Endometrial microvascular endothelial cells (primary cell): ENCODE measurements around the gene KLB. TPM values are rescaled to one million over a fixed set of nuclear protein-coding genes. Genes with fewer than 3 reads are reported as not detected.
"Not testable (repeated sequence)": the region's sequence is repeated elsewhere in the genome, so short reads cannot be mapped to it uniquely, and the experiment has no call there.

Experiments used
- in situ Hi-C: cut with HindIII; loops from 2 replicates; pipeline ENCODE4 v1.10.0; 2017; ENCODE audit warnings: low sequenced_read_pairs, low pct_unique_long_range_greater_than_20kb; ENCODE audit errors: inconsistent ontology term
- total RNA-seq: library from RNA; depleted of rRNA; stranded (reverse); fragments of >200 nt; gene quantifications from one replicate; pipeline ENCODE4 v1.2.3, GENCODE V29; 2015; ENCODE audit errors: inconsistent ontology term

KLB gene
- not detected for total RNA-seq

DNA sequence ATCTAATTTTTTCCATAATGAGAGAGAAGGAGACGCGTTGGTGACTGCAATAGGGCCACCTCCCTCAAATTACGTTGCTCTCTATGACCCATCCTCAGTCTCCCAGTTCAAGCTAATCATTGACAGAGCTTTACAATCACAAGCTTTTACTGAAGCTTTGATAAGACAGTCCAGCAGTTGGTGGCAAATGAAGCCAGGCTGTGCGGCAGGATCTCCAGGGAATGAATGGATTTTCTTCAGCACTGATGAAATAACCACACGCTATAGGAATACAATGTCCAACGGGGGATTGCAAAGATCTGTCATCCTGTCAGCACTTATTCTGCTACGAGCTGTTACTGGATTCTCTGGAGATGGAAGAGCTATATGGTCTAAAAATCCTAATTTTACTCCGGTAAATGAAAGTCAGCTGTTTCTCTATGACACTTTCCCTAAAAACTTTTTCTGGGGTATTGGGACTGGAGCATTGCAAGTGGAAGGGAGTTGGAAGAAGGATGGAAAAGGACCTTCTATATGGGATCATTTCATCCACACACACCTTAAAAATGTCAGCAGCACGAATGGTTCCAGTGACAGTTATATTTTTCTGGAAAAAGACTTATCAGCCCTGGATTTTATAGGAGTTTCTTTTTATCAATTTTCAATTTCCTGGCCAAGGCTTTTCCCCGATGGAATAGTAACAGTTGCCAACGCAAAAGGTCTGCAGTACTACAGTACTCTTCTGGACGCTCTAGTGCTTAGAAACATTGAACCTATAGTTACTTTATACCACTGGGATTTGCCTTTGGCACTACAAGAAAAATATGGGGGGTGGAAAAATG, at the start of gene KLB:
Gene KLB (plus strand): TSS at position 168 of the 821 bp plus-strand sequence. CDS start 20 bp downstream, at position 188.
- in situ Hi-C loops = no loop called here

DNA sequence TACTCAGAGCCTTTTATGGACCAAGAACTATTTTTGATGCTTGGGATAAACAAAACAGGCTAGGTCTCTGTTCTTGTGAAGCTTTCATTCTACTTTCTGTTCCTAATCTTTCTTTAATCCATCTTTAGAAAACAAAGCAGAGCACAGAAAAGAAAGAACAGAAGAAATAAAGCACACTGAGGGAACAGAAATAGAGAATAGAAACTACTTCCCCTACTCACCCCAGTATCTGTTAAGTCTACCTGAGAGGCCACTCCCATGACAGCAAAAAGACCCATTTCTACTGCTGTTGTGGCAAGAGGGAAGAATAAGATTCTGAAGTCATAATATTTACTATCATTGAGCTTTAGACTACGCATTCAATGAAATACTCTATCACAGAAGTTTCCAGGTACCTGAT, 49.7 kb upstream of the KLB start:
- in situ Hi-C loops = no loop called here

DNA sequence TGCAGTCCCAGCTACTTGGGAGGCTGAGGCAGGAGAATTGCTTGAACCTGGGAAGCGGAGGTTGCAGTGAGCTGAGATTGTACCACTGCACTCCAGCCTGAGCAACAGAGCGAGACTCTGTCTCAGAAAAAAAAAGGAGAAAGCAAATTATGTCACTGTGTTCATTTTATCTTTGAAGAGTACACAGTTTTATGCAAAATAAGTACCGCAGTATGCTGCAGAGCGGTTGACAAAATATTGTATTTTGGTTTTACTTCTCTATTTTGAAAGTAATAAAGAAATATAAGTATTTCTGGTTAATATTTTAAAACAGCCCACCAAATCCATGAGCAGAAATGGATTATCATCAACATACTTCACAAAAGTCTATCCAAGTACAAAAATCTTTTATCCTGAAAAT, 46.1 kb upstream of the KLB start:
- in situ Hi-C loops = not testable (repeated sequence)

DNA sequence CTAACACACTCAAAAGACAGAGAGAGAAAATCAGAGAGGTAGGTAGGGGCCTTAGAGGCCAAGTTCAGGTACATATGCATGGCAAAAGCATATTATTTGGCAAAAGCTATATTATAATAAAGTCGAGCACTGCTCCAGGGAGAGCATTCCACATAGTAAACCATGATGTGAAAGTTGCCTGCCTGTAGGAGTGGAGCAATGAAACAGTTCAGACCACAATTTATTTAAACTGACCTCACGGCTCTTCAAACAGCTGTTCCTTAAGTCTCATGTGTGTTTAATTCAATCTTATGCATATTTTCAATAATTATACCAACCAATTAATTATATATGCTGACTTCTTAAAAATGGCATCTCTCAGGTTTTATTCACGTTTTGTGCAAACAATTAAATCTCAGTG, 43.9 kb upstream of the KLB start:
- in situ Hi-C loops = no loop called here

DNA sequence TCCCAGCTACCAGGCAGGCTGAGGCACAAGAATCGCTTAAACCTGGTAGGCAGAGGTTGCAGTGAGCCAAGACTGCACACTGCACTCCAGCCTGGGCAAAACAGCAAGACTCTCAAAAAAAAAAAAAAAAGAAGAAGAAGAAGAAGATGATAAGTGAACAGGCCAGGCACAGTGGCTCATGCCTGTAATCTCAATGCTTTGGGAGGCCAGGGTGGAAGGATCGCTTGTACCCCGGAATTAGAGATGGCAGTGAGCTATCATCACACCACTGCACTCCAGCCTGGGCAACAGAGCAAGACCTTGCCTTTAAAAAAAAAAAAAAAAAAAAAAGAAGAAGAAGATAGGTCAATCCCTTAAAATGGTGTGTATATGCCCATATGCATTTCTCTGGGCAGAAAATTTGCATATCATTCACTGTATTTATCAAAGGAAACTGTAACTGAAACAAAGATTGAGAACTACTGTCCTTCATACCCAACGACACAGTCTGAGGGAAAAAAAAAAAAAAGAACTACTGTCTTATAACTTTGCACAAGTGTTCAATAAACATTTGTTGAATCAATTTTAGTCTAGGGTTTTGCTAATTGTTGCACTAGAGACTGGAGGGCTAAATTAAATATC, 42.8 kb upstream of the KLB start:
- in situ Hi-C loops = no loop called here

DNA sequence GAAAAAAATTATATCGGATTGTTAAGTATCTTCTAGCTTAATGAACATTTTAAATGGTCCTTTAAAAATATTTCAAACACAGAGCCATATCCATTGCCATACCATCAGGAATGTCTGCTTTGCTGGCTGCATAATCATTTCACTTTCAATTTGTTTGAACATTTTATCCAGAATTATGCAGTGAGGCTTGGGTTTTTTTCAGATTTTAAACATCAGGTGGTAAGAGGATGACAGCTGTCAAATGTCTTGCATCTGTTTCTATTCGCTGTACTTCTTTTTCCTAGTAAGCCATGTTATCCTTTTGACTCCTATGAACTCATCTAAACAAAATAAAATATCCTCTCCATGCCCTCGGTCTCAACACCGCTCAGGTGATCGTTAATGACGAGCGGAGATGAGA, 41.4 kb upstream of the KLB start:
- in situ Hi-C loops = no loop called here

DNA sequence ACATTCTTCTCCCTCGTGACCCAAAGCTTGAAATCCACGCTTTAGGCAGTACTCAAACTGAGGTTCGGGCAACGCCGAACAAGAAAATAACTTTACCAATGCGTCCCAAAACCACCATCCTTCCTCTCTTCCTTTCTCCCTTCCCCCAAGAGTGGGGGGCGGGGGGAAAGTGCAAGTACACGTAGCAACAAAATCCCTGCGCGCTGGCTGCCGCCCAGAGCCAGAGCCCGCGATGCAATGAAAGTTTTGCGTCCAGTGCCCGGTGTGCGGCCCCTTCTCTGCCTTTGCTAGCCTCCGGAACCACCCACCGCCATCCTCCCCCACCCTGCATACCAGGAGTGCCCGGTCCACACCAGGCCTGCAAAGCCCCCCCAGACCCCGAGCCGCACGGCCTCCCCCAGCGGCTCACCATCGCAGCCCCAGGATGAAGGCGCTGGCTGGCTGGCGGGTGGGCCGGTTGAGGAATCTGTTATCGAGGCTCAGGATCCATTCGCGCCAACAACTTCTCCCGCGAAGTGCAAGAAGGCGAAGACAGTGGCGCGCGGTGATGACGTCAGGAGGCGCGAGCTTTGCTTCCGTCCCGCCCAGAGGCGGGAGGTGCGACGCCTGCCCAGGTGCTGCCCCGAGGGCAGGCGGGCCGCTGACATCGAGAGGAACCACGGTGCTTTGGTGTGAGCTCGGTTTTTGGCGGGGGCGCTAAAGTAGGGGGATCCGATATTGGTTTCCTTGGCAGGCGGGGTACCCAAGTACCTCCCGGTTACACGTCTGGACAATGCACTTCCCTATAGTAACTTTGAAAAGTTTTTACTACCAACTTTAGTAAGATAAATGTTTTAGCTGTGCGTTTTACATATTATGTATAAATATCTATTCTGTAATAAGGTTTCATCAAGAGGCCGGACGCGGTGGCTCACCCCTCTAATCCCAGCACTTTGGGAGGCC, 40.6 kb upstream of the KLB start, which contains the start of gene RFC1:
Gene RFC1 (minus strand): TSS at position 533 of the 942 bp plus-strand sequence. CDS start 121 bp downstream, at position 412.
- in situ Hi-C loops = no loop called here

DNA sequence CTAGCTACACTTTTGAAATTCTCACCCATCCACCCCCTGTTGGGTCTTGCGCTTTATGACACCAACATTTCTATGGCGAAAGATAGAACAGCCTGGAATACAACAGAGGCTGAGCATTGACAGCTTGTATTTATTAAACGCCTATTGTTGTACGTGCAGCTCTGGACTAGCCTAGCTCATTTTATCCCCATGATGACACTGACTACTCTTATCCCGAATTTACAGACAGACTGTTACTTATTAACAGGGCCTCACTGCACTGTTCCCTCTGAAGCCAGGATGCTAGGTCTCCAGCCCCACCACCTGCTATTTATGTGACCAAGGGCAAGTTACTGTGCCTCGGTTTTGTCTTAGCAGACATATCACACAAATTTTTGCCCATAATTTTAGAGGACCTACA, 39.6 kb upstream of the KLB start:
- in situ Hi-C loops = no loop called here

DNA sequence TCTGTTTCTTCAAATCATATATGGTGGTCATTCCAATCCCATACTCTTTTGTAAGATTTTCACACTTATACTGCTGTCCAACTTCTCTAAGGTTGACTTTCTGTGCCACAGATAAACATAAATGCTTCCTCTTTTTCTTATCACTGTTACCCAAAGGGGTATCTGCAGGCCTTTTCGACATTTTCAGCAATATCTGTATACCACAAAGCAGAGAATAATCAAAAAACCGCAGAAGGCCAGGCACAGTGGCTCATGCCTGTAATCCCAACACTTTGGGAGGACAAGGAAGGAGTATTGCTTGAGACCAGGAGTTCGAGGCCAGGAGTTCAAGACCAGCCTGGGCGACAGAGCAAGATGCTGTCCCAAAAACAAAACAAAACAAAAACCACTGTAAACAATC, 37.4 kb upstream of the KLB start:
- in situ Hi-C loops = no loop called here

DNA sequence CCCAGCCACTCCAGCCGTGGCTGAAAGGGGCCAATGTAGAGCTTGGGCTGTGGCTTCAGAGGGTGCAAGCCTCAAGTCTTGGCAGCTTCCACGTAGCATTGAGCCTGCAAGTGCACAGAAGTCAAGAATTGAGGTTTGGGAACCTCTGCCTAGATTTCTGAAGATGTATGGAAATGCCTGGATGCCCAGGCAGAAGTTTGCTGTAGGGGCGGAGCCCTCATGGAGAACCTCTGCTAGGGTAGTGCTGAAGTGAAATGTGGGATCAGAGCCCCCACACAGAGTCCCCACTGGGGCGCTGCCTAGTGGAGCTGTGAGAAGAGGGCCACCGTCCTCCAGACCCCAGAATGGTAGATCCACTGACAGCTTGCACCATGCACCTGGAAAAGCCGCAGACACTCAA, 35.5 kb upstream of the KLB start:
- in situ Hi-C loops = not testable (repeated sequence)

DNA sequence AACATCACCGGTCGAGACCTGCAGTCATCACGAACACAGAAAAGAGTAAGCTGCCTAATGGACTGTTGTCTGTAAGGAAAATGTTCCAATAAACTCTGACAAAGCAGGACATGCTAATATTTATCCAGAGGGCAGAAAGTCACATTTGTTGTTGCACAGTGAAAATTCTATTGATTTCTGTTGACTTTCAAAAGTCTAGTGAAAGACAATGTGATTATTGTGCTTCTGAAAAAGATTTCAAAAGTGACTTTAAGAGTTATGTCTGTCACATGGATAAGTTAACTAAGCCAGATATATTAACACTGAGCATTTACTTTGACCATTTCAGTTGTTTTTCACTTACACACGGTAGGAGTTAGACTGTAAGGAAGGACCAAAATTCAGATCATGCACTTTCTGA, 31.3 kb upstream of the KLB start:
- in situ Hi-C loops = no loop called here

DNA sequence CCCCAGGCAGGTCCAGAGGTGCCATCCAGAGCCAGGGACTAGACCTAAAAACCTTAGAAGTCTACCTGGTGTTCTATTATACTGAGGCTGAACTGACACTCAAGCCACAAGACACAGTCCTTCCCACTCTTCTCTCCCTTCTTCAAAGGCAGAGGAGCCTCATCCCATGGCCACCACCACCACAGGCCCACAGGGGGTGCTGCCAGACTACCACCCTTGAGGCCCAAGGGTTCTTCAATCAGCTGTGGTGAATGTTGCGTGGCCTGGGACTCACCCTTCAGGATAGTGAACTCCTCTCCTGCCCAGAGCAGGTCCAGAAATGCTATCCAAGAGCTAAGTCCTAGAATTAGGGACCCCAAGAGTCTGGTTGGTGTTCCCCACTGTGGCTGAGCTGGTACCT, 23.0 kb upstream of the KLB start:
- in situ Hi-C loops = no loop called here

DNA sequence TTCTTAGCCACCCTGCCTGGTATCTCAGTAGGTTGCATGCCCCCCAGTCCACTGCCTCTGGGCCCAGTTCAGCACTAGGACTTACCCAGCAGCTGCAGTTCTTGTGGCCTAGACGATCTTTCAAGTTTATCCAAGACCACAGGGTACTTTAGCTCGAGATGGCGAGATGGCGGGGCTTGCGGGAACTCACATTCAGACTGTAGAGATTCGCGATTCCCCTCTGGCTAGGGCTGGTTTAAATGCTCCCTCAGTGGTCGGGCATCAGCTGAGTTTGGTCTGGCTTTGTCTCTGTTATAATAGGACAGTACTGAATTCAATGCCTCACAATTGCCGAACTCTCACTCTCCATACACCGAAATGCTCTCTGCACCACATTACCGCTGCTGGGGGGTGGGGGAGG, 22.2 kb upstream of the KLB start:
- in situ Hi-C loops = no loop called here

DNA sequence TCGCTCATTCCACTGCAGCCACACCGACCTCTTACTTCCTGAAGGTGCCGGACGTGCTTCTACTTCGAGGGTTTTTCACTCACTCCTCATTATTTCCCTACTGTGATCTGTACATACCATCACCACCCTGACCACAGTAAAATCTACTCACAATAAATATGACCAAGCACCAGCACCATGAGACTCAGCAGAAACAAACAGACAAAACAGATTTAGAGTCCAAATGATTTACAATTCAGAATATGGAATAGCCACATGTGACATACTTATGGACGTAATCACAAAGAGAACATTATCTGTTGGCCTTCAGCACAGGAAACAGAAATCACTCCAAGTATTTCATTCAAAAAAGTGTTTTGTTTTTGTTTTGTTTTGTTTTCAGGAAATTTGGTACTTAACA, 16.1 kb upstream of the KLB start:
- in situ Hi-C loops = no loop called here

DNA sequence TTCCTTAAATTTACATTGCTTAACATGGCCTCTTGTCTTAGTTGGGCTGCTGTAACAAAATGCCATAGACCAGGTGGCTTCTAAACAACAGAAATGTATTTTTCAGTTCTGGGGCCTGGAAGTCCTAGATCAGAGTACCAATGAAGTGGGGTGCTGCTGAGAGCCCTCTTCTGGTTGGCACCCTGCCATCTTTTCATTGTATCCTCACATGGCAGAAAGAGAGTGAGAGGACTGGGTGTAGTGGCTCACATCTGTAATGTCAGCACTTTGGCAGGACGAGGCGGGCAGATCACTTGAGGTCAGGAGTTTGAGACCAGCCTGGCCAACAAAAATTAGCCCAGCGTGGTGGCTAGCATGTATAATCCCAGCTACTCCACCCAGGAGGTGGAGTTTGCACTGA, 12.0 kb upstream of the KLB start:
- in situ Hi-C loops = no loop called here

DNA sequence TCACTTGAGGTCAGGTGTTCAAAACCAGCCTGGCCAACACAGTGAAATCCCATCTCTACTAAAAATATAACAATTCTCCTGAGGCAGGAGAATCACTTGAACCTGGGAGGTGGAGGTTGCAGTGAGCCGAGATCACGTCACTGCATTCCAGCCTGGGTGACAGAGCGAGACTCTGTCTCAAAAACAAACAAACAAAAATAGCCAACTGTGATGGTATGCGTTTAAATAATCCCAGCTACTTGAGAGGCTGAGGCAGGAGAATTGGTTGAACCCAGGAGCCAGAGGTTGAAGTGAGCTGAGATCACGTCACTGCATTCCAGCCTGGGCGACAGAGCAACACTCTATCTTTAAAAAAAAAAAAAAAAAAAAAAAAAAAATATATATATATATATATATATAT, 5.1 kb upstream of the KLB start:
- in situ Hi-C loops = not testable (repeated sequence)

DNA sequence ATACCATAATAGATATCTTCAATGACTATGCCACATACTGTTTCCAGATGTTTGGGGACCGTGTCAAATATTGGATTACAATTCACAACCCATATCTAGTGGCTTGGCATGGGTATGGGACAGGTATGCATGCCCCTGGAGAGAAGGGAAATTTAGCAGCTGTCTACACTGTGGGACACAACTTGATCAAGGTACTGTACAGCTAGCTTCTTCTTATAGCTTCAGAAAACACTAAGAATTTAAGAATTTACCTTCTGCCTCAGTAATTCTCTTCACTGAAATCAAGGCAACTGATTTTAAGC, 805 bp downstream of the KLB start:
- in situ Hi-C loops = no loop called here

DNA sequence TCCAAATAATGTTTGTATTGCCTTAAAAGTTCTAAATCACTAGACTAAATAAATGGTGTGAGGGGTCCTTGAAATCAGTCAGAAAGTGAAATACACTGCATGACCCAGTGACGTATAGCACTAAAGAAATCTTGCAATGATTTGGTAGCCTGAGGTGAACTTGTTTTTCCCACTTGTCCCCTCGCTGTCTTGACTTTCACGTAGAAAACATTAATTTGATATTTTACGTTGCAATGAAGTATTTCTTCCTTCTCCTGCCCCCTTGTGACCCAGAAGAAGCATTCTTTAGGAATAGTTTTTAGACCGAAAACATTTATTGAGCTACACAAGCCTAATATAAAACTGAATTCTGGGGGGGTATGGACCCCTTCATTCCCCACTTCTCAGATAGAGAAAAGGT, 3.7 kb downstream of the KLB start:
- in situ Hi-C loops = no loop called here

DNA sequence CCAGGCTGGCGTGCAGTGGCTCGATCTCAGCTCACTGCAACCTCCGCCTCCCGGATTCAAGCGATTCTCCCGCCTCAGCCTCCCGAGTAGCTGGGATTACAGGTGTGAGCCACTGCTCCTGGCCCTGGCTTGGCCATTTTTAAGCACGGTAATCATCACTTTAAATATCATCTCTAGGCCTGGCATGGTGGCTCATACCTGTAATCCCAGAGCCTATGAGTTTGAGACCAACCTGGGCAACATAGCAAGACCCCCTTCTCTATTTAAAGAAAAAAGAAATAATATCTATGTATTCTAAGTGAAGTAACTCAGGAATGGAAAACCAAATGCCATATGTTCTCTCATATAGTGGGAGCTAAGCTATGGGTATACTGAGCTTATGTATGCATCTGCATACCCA, 4.8 kb downstream of the KLB start:
- in situ Hi-C loops = not testable (repeated sequence)
